Non-pigmented ciliary epithelial cell (primary cell): Measurements from ENCODE around the gene PRIMPOL.
"Not testable (repeated sequence)": the region's sequence is repeated elsewhere in the genome, so short reads cannot be mapped to it uniquely, and the experiment has no call there.

Experiments
- DNase-seq: peaks from one replicate; pipeline ENCODE4 v3.0.0-alpha.2; 2010; ENCODE audit warnings: low read depth

Gene PRIMPOL

DNA sequence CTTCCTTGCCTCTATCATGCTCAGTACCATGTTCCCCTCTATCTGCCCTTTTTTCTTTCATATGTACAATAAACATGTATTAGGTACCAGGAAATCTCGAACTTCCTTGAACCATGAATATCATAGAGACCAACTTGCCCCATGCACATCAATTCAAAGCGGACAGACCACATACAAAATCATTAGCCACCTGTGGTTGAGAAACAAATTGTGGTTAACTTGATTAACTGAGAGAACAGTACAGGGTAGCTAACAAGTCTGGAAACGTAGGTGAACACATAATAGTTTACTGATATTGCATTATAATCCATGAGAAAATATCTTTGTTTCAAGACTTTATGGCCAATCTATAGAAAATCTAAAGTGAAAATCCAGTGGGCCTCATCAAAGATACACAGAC lies 8.5 kb upstream of the PRIMPOL start:
- DNase-seq, result no peak

DNA sequence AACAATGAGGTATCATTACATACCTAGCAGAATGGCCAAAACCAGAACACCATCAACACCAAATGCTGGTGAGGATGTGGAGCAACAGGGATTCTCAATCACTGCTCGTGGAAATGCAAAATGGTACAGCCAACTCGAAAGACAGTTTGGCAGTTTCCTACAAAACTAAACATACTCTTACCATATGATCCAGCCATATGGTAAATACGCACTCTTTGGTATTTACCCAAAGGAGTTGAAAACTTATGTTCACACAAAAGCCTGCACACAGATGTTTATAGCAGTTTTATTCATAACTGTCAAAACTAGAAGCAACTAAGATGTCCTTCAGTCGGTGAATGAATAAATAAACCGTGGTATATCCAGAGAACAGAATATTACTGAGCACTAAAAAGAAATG lies 8.1 kb upstream of the PRIMPOL start:
- DNase-seq, result no peak

DNA sequence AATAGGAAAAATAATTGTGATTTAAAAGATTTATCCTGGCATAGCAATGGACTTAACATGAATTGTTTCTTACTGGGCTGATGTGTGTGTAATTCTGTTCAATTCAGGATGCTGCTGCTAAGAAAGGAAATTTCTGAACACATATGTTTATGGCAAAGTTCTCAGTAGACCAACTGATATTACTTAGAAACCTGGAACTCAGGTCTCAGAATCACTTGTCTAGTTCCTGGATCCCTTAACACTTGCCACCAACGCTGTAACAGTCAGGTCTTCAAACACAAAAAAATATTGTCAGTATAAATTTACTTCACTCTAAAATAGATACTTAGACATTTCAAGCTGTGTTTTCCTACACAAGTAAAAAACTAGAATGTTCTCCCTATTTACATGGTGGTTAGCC lies 5.8 kb upstream of the PRIMPOL start:
- DNase-seq, result no peak

DNA sequence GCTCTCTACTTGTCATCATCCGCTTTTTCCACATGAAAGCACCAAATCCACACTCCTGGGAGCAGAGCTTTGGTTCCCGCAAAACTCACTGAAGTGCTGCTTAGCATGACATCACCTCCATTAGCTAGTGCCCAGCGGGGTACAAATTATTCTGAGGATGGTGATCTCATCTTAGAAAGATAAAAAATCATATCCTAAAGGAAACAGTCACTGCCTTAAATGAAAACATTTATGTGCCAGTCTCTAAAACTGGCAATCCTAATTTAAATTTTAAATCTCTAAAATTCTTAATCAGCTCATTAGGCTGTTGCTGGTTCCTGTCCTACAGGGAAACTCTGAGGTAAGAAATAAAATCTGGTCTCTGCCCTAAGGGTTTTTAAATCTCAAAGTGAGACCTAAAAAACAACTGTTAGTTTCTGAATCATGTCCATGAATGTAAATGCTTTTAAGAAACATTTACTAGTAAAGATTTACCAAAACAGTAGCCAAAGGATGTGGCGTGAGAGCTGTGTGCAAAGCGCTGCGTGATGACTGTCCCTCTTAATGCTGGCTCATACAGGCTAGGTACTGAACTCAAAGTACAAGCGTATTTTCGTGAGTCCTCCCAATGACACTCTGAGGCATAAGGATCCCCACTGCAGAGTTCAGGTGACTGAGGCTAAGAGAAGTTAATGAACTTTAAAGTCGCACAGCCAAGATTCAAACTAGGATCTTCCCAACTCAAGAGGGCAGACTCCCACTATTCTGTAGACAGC lies 4.8 kb upstream of the PRIMPOL start:
- DNase-seq, result no peak

DNA sequence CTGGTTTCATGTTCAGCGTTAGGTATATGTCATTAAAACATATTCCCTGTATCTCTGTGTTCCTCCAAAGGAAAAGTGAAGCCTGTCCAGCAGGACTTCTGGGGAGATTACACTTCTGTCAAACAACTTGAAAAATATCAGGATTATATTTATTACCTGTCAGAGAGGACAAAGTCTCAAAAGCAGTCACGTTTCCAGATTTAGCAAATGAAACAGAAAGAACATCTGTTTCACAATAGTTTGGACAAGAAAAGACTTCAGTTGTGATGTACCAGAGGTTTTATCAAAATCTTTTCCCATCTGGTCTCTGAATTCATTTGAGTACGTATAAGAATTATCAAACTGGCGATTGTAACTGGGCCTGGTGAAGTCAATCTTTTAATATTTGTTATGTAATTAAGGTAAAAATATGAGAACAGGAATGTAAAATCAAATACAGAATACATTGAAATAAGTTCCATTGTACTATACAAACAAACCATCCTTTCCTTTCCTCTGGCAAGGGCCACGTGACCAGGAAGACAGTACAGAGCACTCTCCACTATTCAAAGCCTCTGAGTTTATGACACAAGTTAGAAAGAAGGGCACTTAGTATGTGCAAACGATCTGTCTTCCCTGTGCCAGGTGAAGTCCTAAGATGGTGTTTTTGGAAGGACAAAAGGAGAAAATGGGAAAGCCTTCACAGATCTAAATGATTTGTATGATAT lies 3.5 kb upstream of the PRIMPOL start:
- DNase-seq, result no peak

DNA sequence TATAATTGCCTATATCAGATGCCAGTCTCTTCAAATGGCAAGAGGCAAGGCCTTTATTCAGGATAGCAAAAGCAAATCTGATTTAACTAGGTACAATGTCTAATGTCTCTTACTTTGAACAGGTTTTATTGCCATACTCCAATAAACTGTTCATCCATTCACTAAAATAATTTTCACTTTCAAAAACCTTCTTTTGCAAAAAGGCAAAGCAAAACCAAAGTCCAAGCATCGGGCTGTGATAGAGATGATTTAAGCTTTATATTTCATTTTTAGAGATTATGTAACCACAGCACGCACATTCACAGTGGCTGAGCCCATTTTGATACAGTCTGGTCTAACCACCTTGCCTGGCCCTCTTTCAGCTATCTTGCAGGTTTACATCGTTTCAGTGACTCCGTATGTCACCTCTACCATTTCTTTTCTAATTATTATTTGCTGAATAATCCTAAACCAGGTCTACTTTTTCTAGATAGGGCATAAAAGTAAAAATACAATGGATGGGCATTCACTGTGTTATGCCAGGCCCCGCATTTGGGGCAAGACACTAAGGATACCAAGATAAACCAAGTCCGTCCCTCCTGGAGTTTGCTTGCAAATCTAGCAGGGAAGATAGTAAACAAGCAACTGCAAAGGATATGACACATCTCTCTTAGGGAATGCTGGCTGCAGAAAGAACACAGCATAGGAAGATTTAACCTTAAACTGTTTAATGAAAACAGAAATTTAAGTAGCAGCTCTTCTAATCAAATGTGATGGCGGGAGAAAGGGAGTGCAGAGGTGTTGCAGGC lies 2.1 kb upstream of the PRIMPOL start:
- DNase-seq, result no peak

- no peak for DNase-seq
These were observed 1.6 kb upstream of the PRIMPOL start for GRCh38 chr4:184648054-184648312.

GRCh38 chr4:184648313-184649025 lies 1.1 kb upstream of the PRIMPOL start:
- DNase-seq, result no peak

- no peak for DNase-seq
These were observed 675 bp downstream of the PRIMPOL start for GRCh38 chr4:184649971-184650855.

- no peak for DNase-seq
These were observed 2.4 kb downstream of the PRIMPOL start for GRCh38 chr4:184651899-184652298.

GRCh38 chr4:184652681-184653080 lies 3.1 kb downstream of the PRIMPOL start:
- DNase-seq, result not testable (repeated sequence)

DNA sequence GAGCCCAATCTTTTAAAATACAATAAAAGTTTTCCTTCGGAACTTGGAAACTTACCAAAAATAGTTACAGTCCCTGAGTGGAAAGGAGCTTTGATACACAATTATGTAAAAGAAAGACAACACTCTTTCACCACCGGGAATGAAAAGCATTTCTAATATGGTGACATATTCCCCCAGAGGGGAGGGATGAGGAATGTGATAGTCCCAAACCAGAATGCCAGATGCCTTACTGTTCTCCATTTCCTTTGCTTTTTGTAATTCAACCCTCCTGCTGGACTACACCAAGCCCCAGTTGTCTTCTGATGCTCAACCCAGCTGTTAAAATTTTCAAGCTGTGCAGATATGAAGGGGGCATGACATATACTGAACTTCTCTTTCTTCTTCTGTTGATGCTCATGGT lies 4.1 kb downstream of the PRIMPOL start:
- DNase-seq, result peak; percentile 58

DNA sequence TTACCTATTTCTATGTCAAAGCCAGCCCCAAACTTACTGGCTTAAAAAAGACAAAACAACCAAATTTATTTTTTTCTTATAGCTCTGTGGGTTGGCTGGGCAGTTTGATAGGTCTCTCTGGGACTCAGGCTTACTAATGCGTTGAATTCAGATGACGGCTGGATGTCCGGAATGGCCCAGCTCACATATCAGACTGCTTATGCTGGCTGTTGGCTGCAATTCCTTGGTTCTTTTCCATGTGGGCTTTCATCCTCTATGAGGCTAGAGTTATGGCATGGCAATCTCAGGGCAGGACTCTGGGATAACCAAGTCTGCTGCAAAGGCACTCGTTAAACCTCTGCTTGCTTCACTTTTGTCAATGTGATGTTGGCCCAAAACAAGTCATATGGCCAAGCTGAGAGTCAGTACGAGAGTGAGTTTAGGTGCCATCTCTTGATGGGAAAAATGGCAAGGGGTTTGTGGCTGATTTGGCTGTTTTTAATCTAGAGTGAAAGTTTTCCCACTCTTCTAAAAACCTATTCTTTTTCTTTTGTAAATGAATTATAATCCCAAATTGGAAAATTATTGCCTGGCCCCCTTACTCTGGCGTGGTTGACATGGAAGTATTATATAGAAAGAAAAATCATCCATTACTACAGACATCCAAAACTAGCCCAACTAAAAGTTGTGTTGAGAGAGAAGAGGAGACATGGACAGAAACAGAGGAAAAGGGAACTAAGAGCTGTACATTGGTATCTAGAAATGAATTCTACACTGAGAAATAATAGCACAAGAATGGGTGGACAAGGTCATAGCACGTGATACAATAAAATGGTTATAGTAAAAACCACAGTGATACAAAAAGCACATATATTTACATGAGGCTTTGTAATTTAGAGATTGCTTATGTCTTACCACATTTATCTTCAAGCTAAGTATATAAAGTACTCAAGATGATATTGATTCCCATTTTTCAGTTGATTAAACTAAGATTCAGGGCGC lies 6.6 kb downstream of the PRIMPOL start:
- DNase-seq, result no peak

DNA sequence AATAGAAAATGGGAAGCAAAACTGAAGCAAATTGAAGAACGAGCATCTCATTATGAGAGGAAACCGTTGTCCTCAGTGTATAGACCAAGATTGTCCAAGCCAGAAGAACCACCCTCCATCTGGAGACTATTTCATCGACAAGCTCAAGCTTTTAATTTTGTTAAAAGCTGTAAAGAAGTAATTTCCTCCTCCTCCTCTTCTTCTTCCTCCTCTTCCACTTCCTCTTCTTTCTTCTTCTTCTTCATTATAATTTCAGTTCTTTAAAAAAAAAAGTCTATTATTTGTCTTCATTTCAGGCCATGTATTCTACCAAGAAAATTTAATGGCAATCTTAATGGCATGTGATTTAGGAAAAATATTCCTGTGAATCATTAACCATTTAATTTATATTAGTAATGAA lies 7.6 kb downstream of the PRIMPOL start:
- DNase-seq, result no peak

- DNase-seq, result not testable (repeated sequence)
These were observed 8.3 kb downstream of the PRIMPOL start for GRCh38 chr4:184657820-184658219.

DNA sequence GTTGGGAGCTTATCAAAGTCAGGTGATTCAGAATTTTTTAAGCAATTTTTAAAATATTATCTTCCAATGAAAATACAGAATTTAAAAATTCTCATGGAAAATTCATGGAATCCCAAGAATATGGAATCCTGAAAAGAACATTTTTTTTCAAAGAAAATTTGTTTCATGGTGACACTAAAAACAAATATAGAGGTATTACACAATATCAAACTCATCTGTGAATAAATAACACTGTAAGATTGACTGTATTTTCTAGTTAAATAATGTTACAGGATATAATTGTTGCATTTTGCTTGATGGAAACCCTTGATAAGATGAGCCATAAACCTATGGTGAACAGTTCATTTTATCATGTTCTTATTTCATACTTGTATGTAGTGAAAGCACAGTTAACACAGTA lies 11.4 kb downstream of the PRIMPOL start:
- no peak for DNase-seq

GRCh38 chr4:184662236-184662635 lies 12.7 kb downstream of the PRIMPOL start:
- DNase-seq, result no peak

DNA sequence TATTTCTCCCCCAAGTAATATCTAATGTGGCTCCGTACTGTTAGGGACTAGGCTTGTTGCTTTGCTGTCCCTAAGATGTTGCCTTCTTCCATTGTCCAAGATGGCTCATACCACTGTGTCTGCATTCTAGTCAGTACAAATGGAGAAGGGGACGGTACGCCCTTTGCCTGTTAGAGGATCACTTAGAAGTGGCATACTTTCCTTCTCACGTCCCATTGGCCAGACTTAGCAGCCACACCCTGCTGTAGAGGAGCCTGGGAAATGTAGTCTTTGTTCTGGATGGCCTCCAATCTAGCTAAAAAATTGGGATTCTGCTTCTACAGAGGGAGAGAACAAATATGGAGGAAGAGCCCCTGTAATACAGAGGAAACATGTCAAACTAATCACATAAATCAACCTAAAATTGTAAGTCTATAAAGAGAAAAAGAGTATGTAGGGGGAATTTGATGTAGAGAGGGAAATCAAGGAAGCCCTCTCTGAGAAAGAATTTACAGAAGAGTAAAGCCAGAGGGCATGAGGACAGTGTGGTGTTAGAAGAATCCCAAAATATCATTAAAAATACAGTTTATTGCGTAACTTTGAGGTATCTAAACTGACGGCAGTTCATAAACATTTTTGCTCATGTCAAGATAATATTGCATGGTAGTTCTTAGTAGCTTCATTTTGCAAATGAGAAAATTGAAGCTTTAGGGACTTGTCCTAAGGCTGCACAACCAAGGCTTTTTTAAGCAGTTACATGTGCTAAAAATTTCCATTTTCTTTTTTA lies 15.1 kb downstream of the PRIMPOL start:
- DNase-seq, result no peak

- DNase-seq, result no peak
These were observed 17.1 kb downstream of the PRIMPOL start for GRCh38 chr4:184666670-184667069.

- DNase-seq, result no peak
These were observed 18.6 kb downstream of the PRIMPOL start for GRCh38 chr4:184668096-184668495.
